ENCODE measurements around the gene MS4A4E.

The MS4A4E gene

GRCh38 chr11:60252213-60253108 lies 9.5 kb upstream of the MS4A4E start:
- no peak overlapping the region for H3K4me3 ChIP-seq (replicated peaks in 1 of 2; ENCODE audit: low read depth in 2 of 2, low read length in 2 of 2)
- DNase-seq (ENCODE audit: low read depth in 2 of 2), result no peak
- no peak for TF ChIP-seq CTCF (IDR thresholded peaks at IDR 0.05; ENCODE audit: low read depth, low read length)

- H3K4me3 ChIP-seq (replicated peaks in 1 of 2; ENCODE audit: low read depth in 2 of 2, low read length in 2 of 2), result no peak overlapping the region
These were observed 8.7 kb upstream of the MS4A4E start for GRCh38 chr11:60251485-60252212.

GRCh38 chr11:60241786-60242185 lies 1.2 kb downstream of the MS4A4E start:
- no peak overlapping the region for H3K4me3 ChIP-seq (replicated peaks in 1 of 2; ENCODE audit: low read depth in 2 of 2, low read length in 2 of 2)
- no peak for DNase-seq (ENCODE audit: low read depth in 2 of 2)
- TF ChIP-seq CTCF (IDR thresholded peaks at IDR 0.05; ENCODE audit: low read depth, low read length), result no peak

More at GRCh38 chr11:60251485-60252212, 8.7 kb upstream of the MS4A4E start:
- peak; percentile 0 to 33 for DNase-seq (ENCODE audit: low read depth in 2 of 2)
- peak; percentile 37 for TF ChIP-seq CTCF (IDR thresholded peaks at IDR 0.05; ENCODE audit: low read depth, low read length)

GRCh38 chr11:60240662-60241061 lies 2.3 kb downstream of the MS4A4E start:
- no peak overlapping the region for H3K4me3 ChIP-seq (replicated peaks in 1 of 2; ENCODE audit: low read depth in 2 of 2, low read length in 2 of 2)
- DNase-seq (ENCODE audit: low read depth in 2 of 2), result no peak
- no peak for TF ChIP-seq CTCF (IDR thresholded peaks at IDR 0.05; ENCODE audit: low read depth, low read length)

- H3K4me3 ChIP-seq (replicated peaks in 1 of 2; ENCODE audit: low read depth in 2 of 2, low read length in 2 of 2), result no peak overlapping the region
- TF ChIP-seq CTCF (IDR thresholded peaks at IDR 0.05; ENCODE audit: low read depth, low read length), result no peak
- no peak for DNase-seq (ENCODE audit: low read depth in 2 of 2)
These were observed 7.6 kb downstream of the MS4A4E start for GRCh38 chr11:60235321-60235720.

- no peak for DNase-seq (ENCODE audit: low read depth in 2 of 2)
- no peak for TF ChIP-seq CTCF (IDR thresholded peaks at IDR 0.05; ENCODE audit: low read depth, low read length)
- H3K4me3 ChIP-seq (replicated peaks in 1 of 2; ENCODE audit: low read depth in 2 of 2, low read length in 2 of 2), result no peak overlapping the region
These were observed 12.3 kb downstream of the MS4A4E start for GRCh38 chr11:60230681-60231080.

All from cardiac fibroblast (primary cell).